Activated CD4-positive, alpha-beta T cell treated with anti-CD3 and anti-CD28 coated beads for 24 hours (primary cell): ENCODE data around the gene SELENOW.
"Not testable (repeated sequence)": the region's sequence is repeated elsewhere in the genome, so short reads cannot be mapped to it uniquely, and the experiment has no call there.

Source experiments
- DNase-seq, 2 donors: peaks; one replicate each; pipeline ENCODE4 v3.0.0-alpha.2; 2020; ENCODE audit warnings: low read depth in 2 of 2

Gene SELENOW

DNA sequence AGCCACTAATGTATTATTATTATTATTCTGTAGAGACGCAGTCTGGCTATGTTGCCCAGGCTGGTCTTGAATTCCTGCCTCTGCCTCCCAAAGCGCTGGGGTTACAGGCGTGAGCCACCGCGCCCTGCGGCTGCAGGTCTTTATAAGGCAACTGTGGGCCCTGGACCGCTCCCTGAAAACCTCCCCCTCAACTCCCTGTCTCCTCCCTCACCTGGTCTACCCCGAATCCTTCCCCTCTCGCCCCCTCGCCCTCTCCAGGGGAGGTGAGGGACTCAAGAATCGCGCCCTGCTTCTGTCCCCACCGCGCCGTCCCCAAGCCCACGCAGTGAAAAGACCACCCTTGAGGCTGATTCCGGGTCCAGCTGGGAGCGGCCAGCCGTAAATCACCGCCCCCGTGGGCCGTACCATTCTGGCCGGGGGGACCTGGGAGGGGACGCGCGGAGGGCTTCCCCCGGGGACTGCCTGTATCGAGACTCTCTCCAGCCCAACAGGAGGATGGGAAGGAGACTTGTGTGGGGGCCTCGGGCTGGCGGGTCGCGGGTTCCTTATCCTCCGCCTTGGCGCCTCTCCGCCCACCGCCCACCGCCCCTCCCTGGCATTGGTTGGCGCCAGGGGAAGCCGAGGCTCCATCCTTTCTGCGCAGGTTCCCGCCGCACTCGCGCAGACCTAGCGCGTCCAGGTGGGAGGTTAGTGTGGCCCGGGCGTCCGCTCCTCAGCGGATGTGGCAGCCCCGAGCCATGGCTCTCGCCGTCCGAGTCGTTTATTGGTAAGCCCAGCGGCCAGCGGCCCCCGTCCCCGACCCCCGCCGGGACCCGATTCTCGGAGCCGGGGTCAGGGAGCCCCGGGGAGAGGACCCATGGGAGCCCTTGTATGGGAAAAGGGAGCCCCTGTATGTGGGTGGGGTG, at the start of gene SELENOW:
TSS of gene SELENOW (plus strand) at position 655 of the 905 bp plus-strand sequence. CDS start at position 738, 83 bp downstream.
- DNase-seq: peak; percentile 62 to 64

- no peak for DNase-seq
Measured at GRCh38 chr19:47729468-47729798, 49.1 kb upstream of the SELENOW start.

- DNase-seq: peak; percentile 32 to 51
Measured at GRCh38 chr19:47729799-47730520, 48.5 kb upstream of the SELENOW start.

DNA sequence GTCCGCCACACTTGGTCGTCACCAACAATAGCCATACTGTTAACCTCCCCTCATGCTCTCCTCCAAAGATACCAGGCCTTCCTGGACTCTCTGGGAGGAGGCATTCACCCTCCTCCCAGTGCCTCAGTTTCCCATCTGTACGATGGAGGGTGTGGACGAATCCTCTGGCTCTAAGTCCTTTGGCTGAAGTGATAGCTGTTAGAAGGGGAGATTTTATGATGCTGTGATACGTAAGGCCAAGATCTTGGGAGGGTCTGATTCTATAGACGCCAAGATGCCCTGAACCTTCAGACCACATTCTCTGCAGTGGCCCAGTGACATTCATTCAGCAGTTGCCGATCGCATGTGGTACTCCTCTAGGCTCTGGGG, 48.0 kb upstream of the SELENOW start:
- DNase-seq: no peak

GRCh38 chr19:47730910-47731309, 47.6 kb upstream of the SELENOW start:
- no peak for DNase-seq

- DNase-seq: no peak
Measured at GRCh38 chr19:47735131-47735530, 43.4 kb upstream of the SELENOW start.

- DNase-seq: no peak
Measured at GRCh38 chr19:47740866-47741519, 37.5 kb upstream of the SELENOW start.

DNA sequence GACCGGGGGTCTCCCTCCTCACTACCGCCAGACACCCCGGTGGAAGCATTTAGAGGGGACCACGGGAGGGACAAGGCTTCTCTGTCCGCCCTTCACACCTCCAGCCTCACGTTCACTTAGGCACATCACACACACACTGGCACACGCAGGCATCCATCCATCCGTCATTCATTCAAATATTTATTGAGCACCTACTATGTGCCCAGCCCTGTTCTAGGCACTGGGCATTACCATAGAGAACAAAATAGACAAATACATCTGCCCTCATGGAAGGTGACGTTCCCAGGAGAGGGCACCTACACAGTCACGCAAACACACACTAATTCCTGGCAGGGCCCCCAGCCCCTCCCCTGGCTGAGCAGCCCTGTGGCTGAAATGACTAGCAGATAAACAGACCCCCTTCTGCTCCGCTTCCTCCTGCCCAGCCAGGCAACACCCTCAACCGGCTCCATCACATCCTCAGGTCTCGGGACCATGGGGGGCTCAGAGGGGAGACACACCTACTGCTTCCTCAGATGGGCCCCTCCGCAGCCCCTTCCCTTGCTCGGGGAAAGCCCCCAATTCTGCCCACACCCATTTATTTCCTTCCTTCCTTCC, 36.9 kb upstream of the SELENOW start:
- no peak for DNase-seq

- no peak for DNase-seq
Measured at GRCh38 chr19:47742634-47743033, 35.9 kb upstream of the SELENOW start.

- peak; percentile 94 to 97 for DNase-seq
Measured at GRCh38 chr19:47745010-47745901, 33.2 kb upstream of the SELENOW start, which contains the start of gene NOP53. Gene NOP53, plus strand, starts transcription at chr19:47745546. Its CDS starts 14 bp downstream, at chr19:47745560.

GRCh38 chr19:47746129-47746528, 32.4 kb upstream of the SELENOW start:
- DNase-seq: not testable (repeated sequence)

DNA sequence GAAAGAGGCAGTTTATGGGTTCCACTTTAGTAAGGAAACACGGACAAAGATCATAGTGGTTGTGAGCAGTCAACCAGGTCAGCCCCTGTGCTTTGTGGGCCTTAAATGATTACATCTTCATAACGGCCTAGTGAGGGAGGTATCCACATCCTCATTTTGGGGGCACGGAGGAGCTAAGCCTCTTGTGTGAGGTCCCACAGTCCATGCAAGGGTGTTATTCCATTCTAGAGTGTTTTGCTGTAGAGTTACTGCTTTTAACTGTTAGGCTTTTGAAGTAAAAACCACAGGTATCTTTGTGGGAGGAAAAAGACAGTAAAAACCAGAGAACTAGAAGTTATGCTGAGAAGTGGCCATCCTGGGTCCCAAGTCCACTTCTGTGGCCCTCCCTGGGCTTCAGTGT, 29.2 kb upstream of the SELENOW start:
- DNase-seq: no peak

DNA sequence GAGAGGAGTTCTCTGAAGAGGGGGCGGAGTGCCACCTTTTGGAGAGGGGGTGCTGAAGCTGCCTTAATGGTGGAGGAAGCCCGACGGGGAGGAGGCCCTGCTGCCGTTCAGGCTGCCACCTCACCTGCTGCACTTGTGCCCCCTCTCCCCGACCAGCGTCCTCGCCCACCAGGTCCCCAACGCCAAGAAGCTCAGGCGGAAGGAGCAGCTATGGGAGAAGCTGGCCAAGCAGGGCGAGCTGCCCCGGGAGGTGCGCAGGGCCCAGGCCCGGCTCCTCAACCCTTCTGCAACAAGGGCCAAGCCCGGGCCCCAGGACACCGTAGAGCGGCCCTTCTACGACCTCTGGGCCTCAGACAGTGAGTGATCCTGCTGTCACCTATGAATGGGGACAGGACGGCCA, 27.8 kb upstream of the SELENOW start:
- DNase-seq: no peak

DNA sequence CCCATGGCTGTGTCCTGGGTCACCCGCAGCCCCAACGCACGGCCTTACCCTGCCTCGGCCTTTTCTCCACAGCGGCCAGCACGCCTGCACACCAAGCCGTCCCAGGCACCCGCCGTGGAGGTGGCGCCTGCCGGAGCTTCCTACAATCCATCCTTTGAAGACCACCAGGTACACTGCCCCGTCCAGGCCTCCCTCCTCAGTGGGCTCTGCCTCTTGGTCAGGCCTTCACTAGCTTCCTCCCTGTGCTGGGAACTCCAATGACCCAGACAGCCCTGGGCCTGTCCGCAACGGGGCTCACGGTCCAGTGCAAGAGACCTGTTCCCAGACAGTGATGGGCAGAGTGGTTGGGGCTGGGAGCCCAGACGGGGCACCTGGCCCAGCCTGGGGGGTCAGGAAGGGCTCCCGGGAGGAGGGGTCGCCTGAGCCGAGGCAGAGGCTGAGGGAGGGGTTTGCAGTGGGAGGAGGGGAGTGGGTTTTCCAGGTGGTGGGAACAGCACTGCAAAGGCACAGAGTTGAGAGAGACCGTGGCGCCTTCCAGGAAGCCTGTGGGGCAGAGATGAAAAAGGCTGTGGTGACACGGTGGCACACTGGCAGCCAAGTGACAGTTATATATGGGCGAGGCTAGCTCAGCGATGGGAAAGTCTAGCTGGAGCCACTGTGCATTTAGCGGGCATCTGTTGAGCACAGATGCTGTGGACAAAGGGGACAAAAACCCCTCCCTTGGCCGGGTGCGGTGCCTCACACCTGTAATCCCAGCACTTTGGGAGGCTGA, 25.9 kb upstream of the SELENOW start:
- DNase-seq: no peak

GRCh38 chr19:47754206-47755064, 24.1 kb upstream of the SELENOW start:
- DNase-seq: no peak

DNA sequence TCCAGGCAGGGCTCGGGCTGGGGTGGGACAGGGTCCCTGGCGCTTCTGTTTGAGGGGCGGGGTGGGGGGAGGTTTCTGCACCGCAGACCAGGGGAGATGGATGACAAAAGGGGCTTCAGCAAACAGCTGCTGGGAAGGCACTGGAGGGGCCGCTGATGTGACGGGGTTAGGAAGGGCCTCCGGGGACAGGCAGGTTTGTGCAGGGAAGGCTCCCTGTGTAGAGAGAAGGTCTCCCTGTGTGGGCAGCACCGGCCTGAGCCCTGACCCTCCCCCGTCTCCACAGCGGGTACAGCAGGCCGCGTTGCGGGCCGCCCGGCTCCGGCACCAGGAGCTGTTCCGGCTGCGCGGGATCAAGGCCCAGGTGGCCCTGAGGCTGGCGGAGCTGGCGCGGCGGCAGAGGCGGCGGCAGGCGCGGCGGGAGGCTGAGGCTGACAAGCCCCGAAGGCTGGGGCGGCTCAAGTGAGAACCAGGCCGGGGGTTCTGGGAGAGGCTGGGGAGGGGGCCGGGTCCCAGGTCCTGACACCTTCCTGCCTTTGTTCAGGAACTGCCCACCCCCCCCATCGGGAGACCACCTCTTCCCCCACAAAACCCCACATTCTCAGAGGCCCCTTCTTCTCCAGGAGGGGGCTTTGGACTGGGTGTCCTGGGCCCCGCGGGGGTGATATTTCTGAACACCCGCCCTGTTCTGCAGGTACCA, 23.3 kb upstream of the SELENOW start:
- no peak for DNase-seq

DNA sequence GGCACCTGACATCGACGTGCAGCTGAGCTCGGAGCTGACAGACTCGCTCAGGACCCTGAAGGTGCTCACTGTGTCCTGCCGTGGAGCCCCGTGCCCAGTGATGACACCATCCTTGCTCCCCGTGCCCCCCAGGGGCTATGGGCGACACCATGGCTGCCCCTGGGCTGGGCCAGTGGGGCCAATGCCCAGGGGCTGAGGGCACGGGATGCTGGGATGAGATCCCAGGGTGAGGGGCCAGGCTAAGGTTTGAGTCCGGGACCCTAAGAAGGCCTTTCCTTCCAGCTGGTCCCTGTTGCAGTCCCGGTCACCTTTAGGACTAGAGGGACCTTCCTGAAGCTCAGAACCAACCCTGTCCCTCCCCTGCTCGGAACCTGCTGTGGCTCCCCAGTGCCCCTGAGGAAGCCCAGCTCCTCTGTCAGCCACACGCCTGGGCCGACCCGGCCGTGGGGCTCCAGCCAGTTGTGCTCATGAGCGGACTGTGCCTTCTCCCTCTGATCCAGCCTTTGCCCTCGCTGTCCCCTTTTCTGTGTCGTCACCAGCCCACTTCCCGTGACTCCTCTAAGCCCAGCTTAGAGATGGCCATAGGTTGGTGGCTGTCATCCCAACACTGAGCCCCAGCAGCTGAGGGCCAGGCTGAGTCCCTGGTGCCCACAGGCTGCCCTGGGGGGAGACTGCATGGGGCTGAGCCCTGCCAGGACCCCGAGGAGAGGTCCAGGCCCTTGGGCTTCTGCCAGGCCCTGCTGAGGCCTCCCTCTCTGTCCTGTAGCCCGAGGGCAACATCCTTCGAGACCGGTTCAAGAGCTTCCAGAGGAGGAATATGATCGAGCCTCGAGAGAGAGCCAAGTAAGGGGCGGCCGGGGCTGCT, 22.5 kb upstream of the SELENOW start:
- no peak for DNase-seq

- no peak for DNase-seq
Measured at GRCh38 chr19:47756627-47756929, 21.9 kb upstream of the SELENOW start.
